CD4-positive, CD25-positive, alpha-beta regulatory T cell (primary cell): ENCODE results near the gene SAMD15. TPM values are rescaled to one million over a fixed set of nuclear protein-coding genes. Genes with fewer than 3 reads are reported as not detected.
A peak's percentile ranks its signal among the peaks of the same experiment; 100 is the strongest.

Experiments
- ATAC-seq, 2 donors: fragments of 150-1000 bp; cut with Tn5 transposase; one replicate each; pipeline ENCODE4 v1.10.0; 2021; ENCODE audit warnings: low read depth in 2 of 2, moderate number of reproducible peaks in 2 of 2, moderate library complexity in 1 of 2
- DNase-seq, 3 donors: peaks; one replicate each; pipeline versions ENCODE4 v3.0.0 to v3.0.0-alpha.2; 2012 to 2022; ENCODE audit warnings: mixed read lengths in 1 of 3
- H3K27ac ChIP-seq: one replicate; pipeline ENCODE4 v1.7.0; 2013; ENCODE audit warnings: mild to moderate bottlenecking, low read length; ENCODE audit not compliant: insufficient read depth, poor library complexity, severe bottlenecking
- H3K27me3 ChIP-seq: one replicate; pipeline ENCODE4 v1.7.0; 2013; ENCODE audit warnings: low read length; ENCODE audit not compliant: control insufficient read depth, insufficient read depth
- H3K36me3 ChIP-seq: one replicate; pipeline ENCODE4 v1.7.0; 2013; ENCODE audit warnings: mild to moderate bottlenecking, low read length, moderate library complexity; ENCODE audit not compliant: control insufficient read depth, insufficient read depth
- H3K4me1 ChIP-seq: 2 replicates; pipeline ENCODE4 v1.7.0; 2013; ENCODE audit warnings: mild to moderate bottlenecking, low read length; ENCODE audit not compliant: insufficient read depth, control insufficient read depth, poor library complexity, severe bottlenecking
- H3K4me3 ChIP-seq: one replicate; pipeline ENCODE4 v1.7.0; 2013; ENCODE audit warnings: low read depth, mild to moderate bottlenecking, low read length, moderate library complexity
- H3K9me3 ChIP-seq, 2 experiments: 1 replicate in 1 of 2; 2 replicates in 1 of 2; pipeline ENCODE4 v1.7.0; 2013; ENCODE audit warnings: low read length in 2 of 2, mild to moderate bottlenecking in 1 of 2, moderate library complexity in 1 of 2; ENCODE audit not compliant: control insufficient read depth in 2 of 2
- H3K27ac Mint-ChIP-seq, 3 donors: one replicate each; pipeline ENCODE4 v1.8.0; 2020 to 2022; ENCODE audit warnings: mild to moderate bottlenecking in 3 of 3, mixed read lengths in 3 of 3, moderate library complexity in 2 of 3
- H3K27me3 Mint-ChIP-seq: one replicate; pipeline ENCODE4 v1.8.0; 2022; ENCODE audit warnings: mild to moderate bottlenecking, mixed read lengths
- H3K36me3 Mint-ChIP-seq: one replicate; pipeline ENCODE4 v1.8.0; 2020; ENCODE audit warnings: mixed read lengths
- H3K4me1 Mint-ChIP-seq, 4 donors: one replicate each; pipeline ENCODE4 v1.8.0; 2020 to 2022; ENCODE audit warnings: mixed read lengths in 4 of 4, mild to moderate bottlenecking in 1 of 4
- H3K4me3 Mint-ChIP-seq, 4 donors: one replicate each; pipeline ENCODE4 v1.8.0; 2020 to 2022; ENCODE audit warnings: mild to moderate bottlenecking in 4 of 4, mixed read lengths in 4 of 4, moderate library complexity in 3 of 4
- H3K9me3 Mint-ChIP-seq, 7 donors: one replicate each; pipeline ENCODE4 v1.8.0; 2020 to 2022; ENCODE audit warnings: mixed read lengths in 7 of 7, mild to moderate bottlenecking in 3 of 7, moderate library complexity in 2 of 7
- polyA plus RNA-seq, 4 donors: library from polyadenylated mRNA; unstranded; fragments of 300-500 nt; fragmentation: Illumina TruSeq; gene quantifications; one replicate each; pipeline ENCODE4 v1.2.3, GENCODE V29; 2021
- total RNA-seq: library from RNA; stranded (reverse); gene quantifications from one replicate; pipeline ENCODE4 v1.2.3, GENCODE V29; 2022

Gene SAMD15
- total and polyA plus RNA-seq, 5 donors from 2014 or later, result 0.42 TPM; not detected in 4

GRCh38 chr14:77377502-77377844 is 294 bp downstream of the SAMD15 start:
- H3K27ac ChIP-seq, result peak overlapping the region; percentile 83
- peaks cover 12% of the 10 kb centered on the region for H3K36me3 Mint-ChIP-seq
- H3K27me3 ChIP-seq, result no peaks in the 10 kb centered on the region
- H3K9me3 ChIP-seq, result no peaks in the 10 kb centered on the region
- no peak for ATAC-seq
- H3K4me1 Mint-ChIP-seq, result peaks cover 27 to 39% (median 32%) of the 10 kb centered on the region in 4 donors
- no peak for DNase-seq
- peaks cover 10% of the 10 kb centered on the region for H3K4me1 ChIP-seq
- no peak overlapping the region for H3K4me3 Mint-ChIP-seq
- no peaks in the 10 kb centered on the region for H3K27me3 Mint-ChIP-seq
- H3K4me3 ChIP-seq, result peak overlapping the region; percentile 90
- H3K9me3 Mint-ChIP-seq, result no peaks in the 10 kb centered on the region
- no peak overlapping the region for H3K27ac Mint-ChIP-seq
- no peaks in the 10 kb centered on the region for H3K36me3 ChIP-seq

GRCh38 chr14:77378701-77379100 is 1.5 kb downstream of the SAMD15 start:
- peaks cover 9% of the 10 kb centered on the region for H3K4me1 ChIP-seq
- no peaks in the 10 kb centered on the region for H3K27me3 ChIP-seq
- H3K4me3 Mint-ChIP-seq, result no peak overlapping the region
- no peaks in the 10 kb centered on the region for H3K27me3 Mint-ChIP-seq
- no peaks in the 10 kb centered on the region for H3K9me3 ChIP-seq
- no peak for ATAC-seq
- no peak overlapping the region for H3K27ac Mint-ChIP-seq
- H3K9me3 Mint-ChIP-seq, result no peaks in the 10 kb centered on the region
- H3K27ac ChIP-seq, result no peak overlapping the region
- no peak overlapping the region for H3K4me3 ChIP-seq
- DNase-seq, result no peak
- H3K36me3 ChIP-seq, result no peaks in the 10 kb centered on the region
- H3K4me1 Mint-ChIP-seq, result peaks cover 15 to 28% (median 22%) of the 10 kb centered on the region in 4 donors
- peaks cover 7% of the 10 kb centered on the region for H3K36me3 Mint-ChIP-seq

DNA sequence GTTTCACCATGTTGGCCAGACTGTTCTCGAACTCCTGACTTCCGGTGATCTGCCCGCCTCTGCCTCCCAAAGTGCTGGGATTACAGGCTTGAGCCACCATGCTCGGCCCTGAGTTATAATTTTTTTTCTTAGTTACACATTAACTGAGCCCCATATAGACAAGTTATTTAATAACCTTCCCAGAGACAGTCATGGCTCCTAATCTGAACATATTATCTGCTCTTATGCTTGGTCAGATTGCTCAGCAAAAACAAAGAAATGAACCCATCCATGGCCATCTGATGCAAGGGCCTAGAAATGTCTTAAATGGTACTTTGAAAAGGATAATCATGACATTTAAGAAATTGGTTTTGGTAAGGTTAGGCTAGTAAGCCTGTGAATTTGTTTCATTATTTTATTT is 13.0 kb downstream of the SAMD15 start:
- no peak for ATAC-seq

GRCh38 chr14:77400216-77400615 is 23.0 kb downstream of the SAMD15 start:
- H3K4me3 ChIP-seq, result no peak overlapping the region
- no peaks in the 10 kb centered on the region for H3K27me3 ChIP-seq
- Mint-ChIP-seq H3K9me3 (no peaks in the 10 kb centered on the region), H3K4me1 (no peaks in the 10 kb centered on the region), H3K27ac (no peak overlapping the region), H3K4me3 (no peak overlapping the region), H3K36me3 (peaks cover 14% of the 10 kb centered on the region), H3K27me3 (no peaks in the 10 kb centered on the region)
- no peak overlapping the region for H3K27ac ChIP-seq
- no peaks in the 10 kb centered on the region for H3K9me3 ChIP-seq
- H3K4me1 ChIP-seq, result no peaks in the 10 kb centered on the region
- no peaks in the 10 kb centered on the region for H3K36me3 ChIP-seq
- ATAC-seq (no peak), DNase-seq (no peak)

More for the DNA sequence above, 13.0 kb downstream of the SAMD15 start:
- no peak overlapping the region for H3K27ac Mint-ChIP-seq
- Histone ChIP-seq H3K9me3 (no peaks in the 10 kb centered on the region), H3K27me3 (no peaks in the 10 kb centered on the region), H3K27ac (no peak overlapping the region), H3K4me3 (no peak overlapping the region), H3K4me1 (no peaks in the 10 kb centered on the region), H3K36me3 (no peaks in the 10 kb centered on the region)
- H3K27me3 Mint-ChIP-seq, result no peaks in the 10 kb centered on the region
- H3K4me3 Mint-ChIP-seq, result no peak overlapping the region
- no peak for DNase-seq
- H3K4me1 Mint-ChIP-seq, result no peaks in the 10 kb centered on the region
- peaks cover 4% of the 10 kb centered on the region for H3K36me3 Mint-ChIP-seq
- no peaks in the 10 kb centered on the region for H3K9me3 Mint-ChIP-seq

GRCh38 chr14:77403768-77404167 is 26.6 kb downstream of the SAMD15 start:
- no peaks in the 10 kb centered on the region for H3K27me3 ChIP-seq
- H3K4me3 ChIP-seq, result no peak overlapping the region
- H3K9me3 ChIP-seq, result no peaks in the 10 kb centered on the region
- no peak overlapping the region for H3K27ac Mint-ChIP-seq
- H3K36me3 ChIP-seq, result no peaks in the 10 kb centered on the region
- no peaks in the 10 kb centered on the region for H3K4me1 ChIP-seq
- no peaks in the 10 kb centered on the region for H3K9me3 Mint-ChIP-seq
- DNase-seq (no peak), ATAC-seq (no peak)
- H3K27me3 Mint-ChIP-seq, result no peaks in the 10 kb centered on the region
- H3K27ac ChIP-seq, result no peak overlapping the region
- H3K4me3 Mint-ChIP-seq, result no peak overlapping the region
- peaks cover 0 to 6% (median 1%) of the 10 kb centered on the region in 4 donors for H3K4me1 Mint-ChIP-seq
- H3K36me3 Mint-ChIP-seq, result peaks cover 14% of the 10 kb centered on the region

DNA sequence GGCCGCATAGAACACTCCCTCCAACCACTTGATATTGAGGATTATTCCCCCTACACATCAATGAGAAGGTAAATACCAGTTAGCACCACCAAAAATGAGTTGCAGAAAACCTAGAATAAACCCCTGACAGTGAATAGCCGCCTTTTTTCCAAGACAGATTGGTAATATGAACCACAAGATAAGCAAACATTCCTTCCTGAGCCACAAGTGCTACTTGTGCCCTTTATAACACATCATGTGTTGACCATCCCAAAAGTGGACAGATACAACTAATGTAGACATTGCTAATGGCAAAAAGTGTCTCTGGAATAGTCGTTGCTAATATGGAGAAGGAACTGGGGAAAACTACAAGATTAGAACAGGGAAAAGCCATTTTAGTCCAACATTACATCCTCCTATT is 28.9 kb downstream of the SAMD15 start:
- Histone ChIP-seq H3K4me3 (no peak overlapping the region), H3K36me3 (no peaks in the 10 kb centered on the region), H3K27me3 (no peaks in the 10 kb centered on the region), H3K4me1 (no peaks in the 10 kb centered on the region), H3K9me3 (no peaks in the 10 kb centered on the region), H3K27ac (no peak overlapping the region)
- Mint-ChIP-seq H3K27me3 (no peaks in the 10 kb centered on the region), H3K27ac (no peak overlapping the region), H3K9me3 (no peaks in the 10 kb centered on the region), H3K36me3 (peaks cover 3% of the 10 kb centered on the region), H3K4me1 (peaks cover 0 to 6% (median 1%) of the 10 kb centered on the region in 4 donors), H3K4me3 (no peak overlapping the region)
- DNase-seq, result no peak
- no peak for ATAC-seq

GRCh38 chr14:77406718-77407117 is 29.5 kb downstream of the SAMD15 start:
- DNase-seq, result no peak
- H3K9me3 Mint-ChIP-seq, result no peaks in the 10 kb centered on the region
- no peaks in the 10 kb centered on the region for H3K4me1 ChIP-seq
- H3K27me3 ChIP-seq, result no peaks in the 10 kb centered on the region
- H3K27ac Mint-ChIP-seq, result no peak overlapping the region
- no peaks in the 10 kb centered on the region for H3K9me3 ChIP-seq
- H3K36me3 ChIP-seq, result no peaks in the 10 kb centered on the region
- H3K27me3 Mint-ChIP-seq, result no peaks in the 10 kb centered on the region
- H3K4me3 ChIP-seq, result no peak overlapping the region
- H3K27ac ChIP-seq, result no peak overlapping the region
- H3K4me3 Mint-ChIP-seq, result no peak overlapping the region
- peaks cover 3% of the 10 kb centered on the region for H3K36me3 Mint-ChIP-seq
- ATAC-seq, result no peak
- peaks cover 0 to 6% (median 1%) of the 10 kb centered on the region in 4 donors for H3K4me1 Mint-ChIP-seq

DNA sequence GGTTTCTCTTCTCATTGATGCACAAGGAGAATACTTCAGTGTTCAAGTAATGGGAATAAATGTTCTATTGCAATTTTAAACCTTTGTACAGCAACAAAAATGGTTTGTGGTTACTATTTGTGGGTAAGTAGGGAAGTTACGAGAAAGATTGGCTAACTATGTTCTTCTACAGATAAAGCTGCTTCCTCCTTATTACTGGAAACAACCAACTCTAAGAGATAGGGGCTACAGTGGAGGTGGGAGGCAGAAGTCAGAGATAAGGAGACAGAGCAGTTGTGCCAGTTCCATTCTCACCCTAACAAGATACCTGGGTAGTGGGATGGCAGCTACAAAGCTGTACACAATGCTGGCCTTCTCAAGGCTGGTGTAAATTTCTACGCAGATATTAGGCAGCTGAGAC is 30.0 kb downstream of the SAMD15 start:
- Histone ChIP-seq H3K4me1 (no peaks in the 10 kb centered on the region), H3K27ac (no peak overlapping the region), H3K4me3 (no peak overlapping the region), H3K36me3 (no peaks in the 10 kb centered on the region), H3K9me3 (no peaks in the 10 kb centered on the region), H3K27me3 (no peaks in the 10 kb centered on the region)
- H3K4me1 Mint-ChIP-seq, result peaks cover 0 to 6% (median 1%) of the 10 kb centered on the region in 4 donors
- ATAC-seq (no peak), DNase-seq (no peak)
- H3K4me3 Mint-ChIP-seq, result no peak overlapping the region
- peak overlapping the region in 1 of 3 donors; percentile 48 for H3K27ac Mint-ChIP-seq
- no peaks in the 10 kb centered on the region for H3K9me3 Mint-ChIP-seq
- no peaks in the 10 kb centered on the region for H3K27me3 Mint-ChIP-seq
- peaks cover 3% of the 10 kb centered on the region for H3K36me3 Mint-ChIP-seq
